ENCODE data around the gene TCAP.

Gene TCAP

GRCh38 chr17:39651923-39652586, 13.1 kb upstream of the TCAP start:
- DNase-seq: no peak

- DNase-seq: no peak
Observed at GRCh38 chr17:39652587-39653315, 12.4 kb upstream of the TCAP start.

- no peak for DNase-seq
Observed at GRCh38 chr17:39653316-39653661, 11.9 kb upstream of the TCAP start.

DNA sequence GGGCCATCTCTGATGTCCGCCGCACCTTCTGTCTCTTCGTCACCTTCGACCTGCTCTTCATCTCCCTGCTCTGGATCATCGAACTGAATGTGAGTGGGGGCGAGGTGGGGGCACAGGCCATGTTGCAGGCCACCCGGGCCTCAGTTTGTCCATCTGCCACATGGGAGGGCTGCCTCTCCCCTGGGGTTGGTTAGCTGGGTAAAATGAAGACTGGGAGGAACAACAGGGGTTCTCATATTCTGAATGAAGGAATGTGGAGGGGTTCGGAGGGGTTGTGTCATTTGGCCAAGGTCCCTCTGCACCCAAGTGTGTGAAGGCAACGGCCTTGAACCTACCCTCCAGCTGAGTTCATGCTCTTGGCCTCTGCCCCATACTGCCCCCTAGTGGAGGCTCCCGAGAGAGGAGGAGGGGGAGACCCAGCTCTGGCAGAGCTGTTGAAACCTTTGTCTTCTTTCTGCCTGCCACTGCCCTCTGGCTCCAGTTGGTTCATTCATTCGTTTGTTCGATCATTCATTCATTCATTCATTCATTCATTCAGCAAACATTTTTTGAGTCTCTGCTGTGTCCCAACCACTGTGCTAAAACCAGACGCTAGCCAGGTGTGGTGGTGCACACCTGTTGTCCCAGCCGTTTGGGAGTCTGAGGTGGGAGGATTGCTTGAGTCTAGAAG, 11.4 kb upstream of the TCAP start:
- peak; percentile 42 to 73 (median 63) for DNase-seq

- DNase-seq: no peak
Observed at GRCh38 chr17:39655105-39655504, 10.0 kb upstream of the TCAP start.

GRCh38 chr17:39658346-39658745, 6.8 kb upstream of the TCAP start:
- DNase-seq: no peak

GRCh38 chr17:39658760-39659159, 6.4 kb upstream of the TCAP start:
- DNase-seq: no peak

- no peak for DNase-seq
Observed at GRCh38 chr17:39659279-39660010, 5.7 kb upstream of the TCAP start.

GRCh38 chr17:39660011-39660360, 5.2 kb upstream of the TCAP start:
- no peak for DNase-seq

GRCh38 chr17:39660397-39661385, 4.5 kb upstream of the TCAP start:
- DNase-seq: no peak

- no peak for DNase-seq
Observed at GRCh38 chr17:39661744-39662541, 3.2 kb upstream of the TCAP start.

DNA sequence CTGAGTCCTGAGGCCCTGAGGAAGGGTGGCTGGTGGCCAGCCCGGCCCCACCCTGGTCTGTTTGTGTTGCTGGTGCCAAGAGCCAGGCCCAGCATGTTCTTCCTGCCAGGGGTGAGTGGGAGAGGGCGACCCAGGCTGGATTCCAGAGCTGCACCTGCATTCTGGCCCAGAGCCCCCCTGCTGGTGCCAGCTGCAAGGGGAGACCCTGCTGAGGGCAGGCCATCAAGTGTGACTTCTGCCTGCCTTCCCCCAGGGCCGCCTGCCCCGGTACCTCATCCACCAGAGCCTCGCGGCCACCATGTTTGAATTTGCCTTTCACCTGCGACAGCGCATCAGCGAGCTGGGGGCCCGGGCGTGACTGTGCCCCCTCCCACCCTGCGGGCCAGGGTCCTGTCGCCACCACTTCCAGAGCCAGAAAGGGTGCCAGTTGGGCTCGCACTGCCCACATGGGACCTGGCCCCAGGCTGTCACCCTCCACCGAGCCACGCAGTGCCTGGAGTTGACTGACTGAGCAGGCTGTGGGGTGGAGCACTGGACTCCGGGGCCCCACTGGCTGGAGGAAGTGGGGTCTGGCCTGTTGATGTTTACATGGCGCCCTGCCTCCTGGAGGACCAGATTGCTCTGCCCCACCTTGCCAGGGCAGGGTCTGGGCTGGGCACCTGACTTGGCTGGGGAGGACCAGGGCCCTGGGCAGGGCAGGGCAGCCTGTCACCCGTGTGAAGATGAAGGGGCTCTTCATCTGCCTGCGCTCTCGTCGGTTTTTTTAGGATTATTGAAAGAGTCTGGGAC, 2.4 kb upstream of the TCAP start:
- no peak for DNase-seq

GRCh38 chr17:39663340-39663687, 1.8 kb upstream of the TCAP start:
- DNase-seq: no peak

GRCh38 chr17:39663688-39664580, 1.2 kb upstream of the TCAP start:
- no peak for DNase-seq

DNA sequence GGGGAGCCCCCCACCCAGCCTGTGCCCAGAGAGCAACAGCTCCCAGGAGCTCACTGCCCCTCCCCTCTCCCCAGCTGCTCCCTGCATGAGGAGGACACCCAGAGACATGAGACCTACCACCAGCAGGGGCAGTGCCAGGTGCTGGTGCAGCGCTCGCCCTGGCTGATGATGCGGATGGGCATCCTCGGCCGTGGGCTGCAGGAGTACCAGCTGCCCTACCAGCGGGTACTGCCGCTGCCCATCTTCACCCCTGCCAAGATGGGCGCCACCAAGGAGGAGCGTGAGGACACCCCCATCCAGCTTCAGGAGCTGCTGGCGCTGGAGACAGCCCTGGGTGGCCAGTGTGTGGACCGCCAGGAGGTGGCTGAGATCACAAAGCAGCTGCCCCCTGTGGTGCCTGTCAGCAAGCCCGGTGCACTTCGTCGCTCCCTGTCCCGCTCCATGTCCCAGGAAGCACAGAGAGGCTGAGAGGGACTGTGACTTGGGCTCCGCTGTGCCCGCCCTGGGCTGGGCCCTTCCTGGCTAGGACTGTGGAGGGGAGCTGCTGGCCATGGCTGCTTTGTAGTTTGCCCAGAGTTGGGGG, 584 bp downstream of the TCAP start:
- no peak for DNase-seq

DNA sequence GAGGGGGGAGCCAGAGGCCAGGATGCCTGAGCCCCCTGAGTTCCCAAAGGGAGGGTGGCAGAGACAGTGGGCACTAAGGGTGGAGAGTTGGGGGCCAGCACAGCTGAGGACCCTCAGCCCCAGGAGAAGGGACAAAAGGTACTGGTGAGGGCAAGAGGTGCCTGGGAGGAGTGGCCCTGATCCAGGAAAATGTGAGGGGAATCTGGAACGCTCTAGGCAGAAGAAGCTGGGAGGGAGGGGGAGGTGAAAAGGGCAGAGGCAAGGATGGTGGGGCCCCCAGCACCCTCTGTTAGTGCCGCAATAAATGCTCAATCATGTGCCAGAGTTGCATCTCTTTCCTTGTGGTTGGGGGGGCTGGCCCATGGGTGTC, 1.1 kb downstream of the TCAP start:
- DNase-seq: no peak

DNA sequence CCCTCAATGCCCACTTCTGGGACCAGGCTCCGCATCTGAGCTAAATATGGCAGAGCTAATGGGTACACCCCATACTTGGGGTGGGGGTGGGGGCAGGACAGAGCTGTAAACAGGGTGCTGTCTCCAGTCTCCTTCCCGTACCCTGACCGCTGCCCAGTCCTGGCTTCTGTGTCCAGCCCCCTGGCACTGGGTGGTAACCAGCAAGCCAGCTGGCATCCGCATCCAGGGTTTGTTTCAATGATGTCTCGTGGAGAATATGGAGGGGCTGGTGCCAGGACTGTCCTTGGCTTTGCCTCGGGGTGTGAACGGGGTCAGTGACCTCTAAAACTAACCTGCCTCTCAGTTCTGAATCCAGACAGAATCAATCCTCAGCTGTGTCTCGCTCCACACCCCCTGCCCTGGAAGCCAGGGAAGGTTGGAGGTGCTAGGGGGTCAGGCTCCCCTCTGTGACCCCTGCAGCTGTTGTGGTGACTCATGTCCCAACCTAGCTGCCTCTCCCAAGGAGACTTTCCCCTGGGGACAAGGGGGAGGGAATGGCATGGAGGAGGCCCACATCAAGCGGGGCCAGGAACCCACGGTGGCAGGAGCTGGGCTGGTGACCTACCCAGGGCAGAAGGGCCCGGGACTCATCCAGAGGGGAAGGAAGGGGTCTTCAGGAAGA, 1.6 kb downstream of the TCAP start:
- DNase-seq: no peak

- peak in 1 of 4 experiments; percentile 14 for DNase-seq
Observed at GRCh38 chr17:39667262-39667944, 2.3 kb downstream of the TCAP start.

All from activated naive CD4-positive, alpha-beta T cell (primary cell).